Stimulated activated CD8-positive, alpha-beta memory T cell treated with anti-CD3 and anti-CD28 coated beads, Interleukin-15, amount 100 ng/mL, for 48 hours (primary cell): ENCODE results near the gene GRK5.

Experiments used
- DNase-seq, 2 donors: peaks; one replicate each; pipeline ENCODE4 v3.0.0-alpha.2; 2020; ENCODE audit warnings: low read depth in 2 of 2

Gene GRK5

DNA sequence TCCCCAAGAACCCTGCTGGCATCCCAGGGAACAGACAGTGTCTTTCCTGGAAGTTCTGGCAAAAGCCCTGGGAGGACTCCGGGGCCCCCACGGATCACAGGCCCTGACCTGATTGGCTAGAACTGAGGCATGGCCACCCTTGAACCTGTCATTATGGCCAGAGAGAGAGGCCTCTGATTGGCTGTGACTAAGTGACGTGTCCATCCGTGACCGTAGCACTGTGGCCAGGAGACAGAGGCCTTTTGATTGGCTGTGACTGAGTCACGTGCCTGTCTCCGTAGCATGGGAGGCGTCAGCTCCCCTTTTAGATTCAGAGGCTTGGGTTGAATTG, 171.3 kb downstream of the GRK5 start:
- DNase-seq: no peak

DNA sequence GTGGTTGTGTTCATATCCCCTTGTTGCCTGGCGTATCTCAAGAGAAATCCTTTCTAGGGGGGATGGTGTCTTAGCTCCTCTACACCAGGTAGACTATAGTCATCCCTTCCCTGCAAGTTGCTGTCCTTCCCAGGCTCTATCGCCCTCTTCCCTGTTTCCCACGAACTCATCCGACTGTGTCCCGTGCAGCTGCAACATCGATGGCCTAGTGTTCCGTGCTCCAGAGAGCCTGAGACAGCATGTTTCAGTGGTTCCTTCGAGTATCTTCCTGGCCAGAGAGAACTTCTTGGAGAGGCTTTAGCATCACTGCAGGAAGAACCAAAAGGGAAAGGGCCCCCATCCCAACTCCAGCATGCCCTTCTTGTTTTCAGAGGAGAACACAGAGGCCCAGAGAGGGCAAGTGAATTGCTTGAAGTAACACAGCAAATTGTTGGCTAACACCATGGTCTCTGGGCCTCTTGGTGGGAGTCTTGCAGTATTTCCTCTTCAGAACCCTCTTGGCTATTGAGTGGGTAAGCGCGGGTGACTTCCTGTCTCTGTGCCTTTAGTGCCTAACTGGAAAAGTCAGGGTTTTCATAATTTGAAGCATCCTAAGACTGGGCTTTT, 172.2 kb downstream of the GRK5 start:
- no peak for DNase-seq

DNA sequence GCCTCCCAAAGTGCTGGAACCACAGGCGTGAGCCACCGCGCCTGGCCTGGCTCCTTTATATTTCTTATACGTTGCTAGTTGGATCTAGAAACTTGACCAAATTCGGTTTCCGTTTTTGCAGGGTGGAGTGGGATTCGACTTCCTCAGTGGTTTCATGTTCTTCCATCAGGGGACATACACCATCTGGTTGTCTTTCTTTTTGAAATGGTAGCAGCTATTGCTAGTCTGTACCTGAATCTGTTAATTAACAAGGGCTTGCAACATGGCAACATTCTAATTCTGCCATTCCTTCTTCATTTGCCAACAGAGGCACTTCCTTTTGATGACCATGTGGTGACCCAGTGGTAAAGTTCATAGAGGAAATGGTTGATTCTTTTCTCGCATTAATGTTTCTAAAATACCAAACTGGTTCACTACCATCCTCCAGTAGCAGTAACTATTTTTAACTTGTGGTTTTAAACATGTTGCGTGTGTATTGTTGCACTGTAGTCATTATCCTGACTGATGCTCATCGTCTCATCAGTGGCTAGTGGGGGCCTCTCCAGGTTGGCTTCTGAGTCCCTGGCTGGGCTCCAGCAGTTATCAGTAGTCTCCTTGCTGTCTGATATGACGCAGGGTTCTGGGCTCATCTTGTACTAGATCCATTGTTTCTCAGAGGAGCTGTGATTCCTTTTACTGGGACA, 175.9 kb downstream of the GRK5 start:
- no peak for DNase-seq

DNA sequence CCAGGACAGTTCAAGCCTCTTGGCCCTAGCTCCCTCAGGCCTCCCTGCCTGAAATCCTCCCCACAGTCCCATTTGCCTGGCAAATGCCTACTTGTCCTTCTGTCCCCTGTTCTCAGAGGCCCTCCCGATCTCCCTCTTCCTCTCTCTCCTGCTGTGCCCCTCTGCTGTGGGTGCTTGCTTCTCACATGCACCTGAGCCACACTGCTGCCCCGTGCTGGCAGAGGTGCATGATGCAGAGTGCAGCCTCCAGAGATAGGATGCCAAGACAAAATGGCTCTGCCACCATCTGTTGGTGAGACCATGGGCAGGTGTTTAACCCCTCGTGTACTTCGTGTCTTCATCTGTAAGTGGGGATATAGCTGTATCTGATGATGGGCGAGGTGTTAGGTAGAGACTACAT, 176.8 kb downstream of the GRK5 start:
- DNase-seq: no peak

DNA sequence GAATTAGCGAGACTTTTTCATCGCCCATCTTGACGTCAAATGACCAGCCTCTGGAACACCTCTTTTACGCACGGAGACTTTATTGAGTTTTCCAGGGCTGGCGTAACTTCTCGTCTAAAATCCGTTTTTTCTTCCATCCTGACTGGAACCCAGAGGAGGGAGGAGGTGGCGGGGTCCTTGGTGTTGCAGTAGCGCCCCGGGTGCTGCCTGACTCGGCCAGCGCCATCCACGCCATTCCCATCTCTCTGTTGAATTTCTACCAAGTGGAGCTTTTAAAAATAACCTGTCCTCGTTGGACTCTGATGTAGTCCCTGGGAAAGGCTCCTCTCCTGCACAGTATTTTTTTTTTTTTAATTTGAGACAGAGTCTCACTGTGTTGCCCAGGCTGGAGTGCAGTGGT, 179.3 kb downstream of the GRK5 start:
- no peak for DNase-seq

DNA sequence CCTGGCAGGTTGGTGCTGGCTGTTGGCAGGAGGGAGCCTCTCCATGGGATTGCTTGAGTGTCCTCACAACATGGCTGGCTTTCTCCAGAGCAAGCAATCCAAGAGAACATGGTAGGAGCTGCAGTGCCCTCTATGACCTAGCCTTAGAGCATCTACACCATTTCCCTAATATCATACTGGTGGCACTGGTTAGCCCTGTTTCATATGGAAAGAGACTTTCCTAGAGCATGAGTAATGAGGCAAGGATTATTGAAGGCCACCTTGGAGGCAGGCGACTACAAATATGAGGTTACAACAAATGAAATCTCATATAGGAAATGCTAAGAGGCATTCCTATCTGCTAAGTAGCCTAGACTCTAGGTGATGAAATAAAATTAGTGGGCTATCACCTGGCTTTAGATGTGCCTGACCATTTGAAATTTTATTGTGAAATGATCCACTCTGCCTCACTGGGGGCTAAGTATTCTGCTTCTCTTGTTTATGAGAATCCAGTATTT, 181.5 kb downstream of the GRK5 start:
- no peak for DNase-seq

DNA sequence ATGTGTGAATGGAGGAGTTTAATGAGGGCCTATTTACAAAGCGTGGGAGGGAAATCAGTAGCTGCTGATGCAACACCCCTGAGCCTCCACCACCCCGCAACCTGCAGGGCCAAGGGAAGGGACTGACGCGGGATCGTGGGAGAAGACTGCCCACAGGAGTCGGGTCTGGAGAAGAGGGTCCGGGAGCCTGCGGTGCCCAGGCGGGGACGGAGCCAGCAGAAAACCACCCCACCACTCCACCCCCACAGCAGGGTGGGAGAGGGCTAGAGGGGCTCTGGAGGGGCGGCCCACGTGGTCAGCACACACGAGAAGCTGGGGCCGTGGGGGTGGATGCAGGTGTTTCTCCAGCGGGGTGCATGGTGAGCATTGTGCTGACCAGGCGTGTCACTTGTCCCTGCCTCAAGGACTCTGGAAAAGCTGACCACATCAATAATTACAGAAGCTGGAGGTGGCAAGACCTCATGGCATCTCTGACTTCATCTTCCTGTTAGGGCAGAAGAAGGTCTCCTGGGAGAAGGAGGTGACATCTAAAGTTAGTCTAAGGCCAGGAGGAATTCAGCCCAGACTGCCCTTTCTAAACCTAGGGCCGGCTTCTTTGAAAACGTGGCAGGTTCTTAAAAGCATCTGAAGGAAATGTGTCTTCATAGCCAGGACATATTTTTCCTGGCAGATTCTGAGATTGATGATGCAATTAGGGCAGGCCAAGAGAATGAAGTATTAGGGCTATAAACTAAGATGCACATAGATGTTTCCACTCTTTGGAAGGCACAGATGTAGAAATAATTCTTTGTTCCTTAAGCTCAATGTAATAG, 184.3 kb downstream of the GRK5 start:
- DNase-seq: no peak

DNA sequence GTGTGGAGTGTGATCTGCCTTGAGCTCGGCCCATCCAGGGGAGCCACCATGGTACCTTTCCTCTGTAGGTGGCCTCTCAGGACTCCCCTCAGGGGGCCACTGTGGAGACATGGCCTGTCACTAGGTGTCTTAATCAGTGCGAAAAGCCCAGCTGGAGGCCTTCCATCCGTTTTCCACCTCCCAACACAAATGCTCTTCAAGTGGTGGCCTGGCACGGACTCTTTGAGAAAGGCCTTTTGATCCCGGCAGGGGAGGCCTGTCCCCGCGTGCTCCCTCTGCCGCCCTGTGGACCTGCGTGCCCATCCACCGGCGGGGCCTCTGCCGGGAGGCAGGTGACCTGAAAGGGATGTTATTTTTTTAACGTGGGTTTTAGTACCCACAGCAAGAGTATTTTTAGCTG, 185.6 kb downstream of the GRK5 start:
- DNase-seq: no peak

DNA sequence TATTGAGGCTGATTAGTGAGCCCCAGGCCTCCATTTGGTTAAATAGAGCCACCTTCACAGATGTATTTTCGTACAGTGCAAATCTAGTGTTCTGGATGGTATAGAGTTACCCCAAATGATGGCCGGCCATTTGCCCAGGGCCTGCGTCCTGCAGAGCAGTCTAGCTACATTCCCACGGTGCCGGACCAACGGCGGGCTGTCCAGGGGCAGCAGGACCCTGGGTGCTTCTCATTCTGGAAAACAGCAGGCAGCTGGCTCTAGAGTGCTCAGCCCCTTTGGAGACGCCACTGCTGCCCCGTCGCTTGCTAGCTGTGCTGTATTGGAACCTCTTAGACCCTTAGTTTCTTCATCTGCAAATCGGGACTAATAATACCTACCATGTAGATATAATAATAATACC, 186.1 kb downstream of the GRK5 start:
- no peak for DNase-seq

DNA sequence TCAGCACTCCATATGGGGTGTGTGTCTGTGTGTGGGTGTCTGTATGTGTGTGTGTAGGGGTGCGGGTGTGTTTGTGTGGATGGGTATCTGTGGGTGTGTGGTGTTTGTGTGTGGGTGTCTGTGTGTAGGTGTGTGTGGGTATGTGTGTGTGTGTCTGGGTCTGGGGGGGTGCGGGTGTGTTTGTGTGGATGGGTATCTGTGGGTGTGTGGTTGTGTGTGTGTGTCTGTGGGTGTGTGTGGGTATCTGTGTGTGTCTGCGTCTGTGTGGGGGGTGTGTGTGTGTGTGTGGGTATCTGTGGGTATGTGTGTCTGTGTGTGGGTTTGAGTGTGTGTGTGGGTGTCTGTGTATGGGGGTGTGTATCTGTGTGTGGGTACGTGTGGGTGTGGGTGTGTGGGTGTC, 186.5 kb downstream of the GRK5 start:
- no peak for DNase-seq

DNA sequence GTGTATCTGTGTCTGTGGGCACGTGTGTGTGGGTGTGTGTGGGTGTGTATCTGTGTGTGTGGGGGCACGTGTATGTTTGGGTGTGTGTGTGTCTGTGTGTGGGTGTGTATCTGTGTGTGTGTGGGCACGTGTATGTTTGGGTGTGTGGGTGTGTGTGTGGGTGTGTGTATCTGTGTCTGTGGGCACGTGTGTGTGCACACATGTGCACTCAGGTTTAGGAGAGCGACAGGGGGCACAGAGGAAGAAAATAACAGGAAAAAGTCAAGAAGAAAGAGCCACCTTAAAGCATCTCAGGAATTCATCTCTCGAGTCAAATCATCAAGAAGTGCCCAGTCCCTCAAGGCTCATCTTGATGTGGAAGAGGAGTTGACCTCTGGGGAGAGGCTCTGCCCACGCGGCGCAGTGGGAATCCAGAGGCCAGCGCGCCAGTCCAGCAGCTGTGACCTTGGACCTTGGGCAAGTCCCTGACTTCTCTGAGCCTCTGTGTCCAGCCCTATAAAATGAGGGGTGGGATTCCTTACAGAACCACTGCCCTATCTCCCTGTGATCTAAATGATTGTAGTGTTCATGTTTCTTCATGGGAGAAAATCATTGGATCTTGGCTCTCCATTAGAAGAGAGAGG, 187.4 kb downstream of the GRK5 start:
- no peak for DNase-seq

DNA sequence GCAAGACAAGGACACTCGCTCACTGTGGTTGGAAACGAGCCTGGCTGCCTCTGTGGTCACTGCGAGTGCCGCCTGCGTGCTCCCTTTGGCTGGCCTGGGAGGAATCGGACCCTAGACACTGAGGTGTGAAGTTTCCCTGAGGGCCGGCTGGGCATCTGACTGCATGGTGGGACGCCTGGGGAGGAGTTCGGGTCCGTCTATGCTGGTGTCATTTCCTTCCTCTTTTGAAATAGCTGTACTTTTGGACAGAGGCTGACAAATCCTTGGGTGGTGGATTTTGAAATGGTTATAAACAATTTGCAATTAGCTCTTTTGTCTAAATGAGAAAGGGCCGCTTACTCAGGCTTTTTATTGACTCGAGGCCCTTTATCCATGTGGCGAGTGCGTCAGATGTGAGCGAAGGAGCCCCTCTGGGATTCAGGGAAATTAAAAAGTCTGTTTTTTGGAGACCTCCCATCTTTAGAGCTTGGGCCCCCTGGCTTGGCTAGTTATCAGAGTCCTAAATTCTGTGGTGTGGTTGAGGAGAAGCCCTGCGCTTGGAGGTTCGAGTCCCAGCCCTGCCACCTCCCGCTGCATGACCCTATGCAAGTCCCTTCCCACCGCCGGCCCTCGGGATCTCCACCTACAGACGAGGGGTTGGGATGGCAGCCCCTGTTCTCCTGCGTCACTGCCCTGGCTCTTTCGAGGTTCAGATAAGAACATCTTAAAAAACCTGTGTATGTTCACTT, 188.1 kb downstream of the GRK5 start:
- DNase-seq: no peak

DNA sequence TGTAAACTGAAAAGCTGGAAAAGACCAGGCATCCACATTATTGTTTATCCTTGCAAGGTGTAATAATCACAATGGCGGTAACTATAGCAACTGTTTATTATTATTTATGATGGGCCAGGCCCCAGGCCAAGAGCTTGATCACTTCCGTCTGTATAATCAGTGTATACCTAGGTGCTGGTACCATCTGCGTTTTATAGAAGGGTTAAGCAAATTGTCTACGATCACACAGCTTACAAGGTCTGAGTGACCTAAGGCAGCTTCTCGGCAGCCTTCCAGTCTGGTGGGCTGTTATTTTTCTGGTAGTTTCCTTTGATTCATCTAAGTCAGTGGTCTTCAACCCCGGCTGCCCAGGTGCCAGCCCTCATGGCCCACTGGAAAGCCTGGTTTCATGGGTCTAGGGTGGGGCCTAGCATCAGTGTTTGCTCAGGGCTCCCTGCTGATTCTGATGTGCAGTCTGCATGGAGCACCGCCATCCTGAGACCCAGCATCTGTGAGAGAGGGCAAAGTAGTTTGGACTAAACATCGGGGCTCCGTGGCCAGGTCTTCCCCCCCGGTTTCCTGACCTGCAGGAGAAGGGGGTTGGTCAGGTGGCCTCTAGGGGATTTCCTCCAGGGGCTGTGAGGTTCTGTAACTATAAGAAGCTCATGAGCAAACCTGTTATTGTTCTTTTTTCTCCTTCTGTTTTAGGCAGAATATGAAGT, 188.8 kb downstream of the GRK5 start:
- DNase-seq: no peak

DNA sequence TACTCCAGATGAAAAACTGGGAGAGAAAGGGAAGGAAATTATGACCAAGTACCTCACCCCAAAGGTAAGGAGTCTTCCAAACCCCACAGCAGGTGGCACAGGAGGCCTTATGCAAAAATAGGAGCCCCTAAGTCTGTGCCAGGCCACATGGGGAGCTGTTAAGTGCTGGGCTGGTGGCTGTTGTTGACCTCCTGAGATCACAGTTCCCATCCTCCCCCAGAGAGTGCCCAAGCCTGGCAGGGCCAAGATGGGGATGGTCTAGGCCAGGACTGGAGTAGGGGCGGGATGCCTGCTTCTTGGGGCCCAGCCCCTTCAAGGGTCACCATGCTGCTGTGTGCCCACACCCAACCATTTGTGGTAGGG, 189.3 kb downstream of the GRK5 start:
- no peak for DNase-seq

DNA sequence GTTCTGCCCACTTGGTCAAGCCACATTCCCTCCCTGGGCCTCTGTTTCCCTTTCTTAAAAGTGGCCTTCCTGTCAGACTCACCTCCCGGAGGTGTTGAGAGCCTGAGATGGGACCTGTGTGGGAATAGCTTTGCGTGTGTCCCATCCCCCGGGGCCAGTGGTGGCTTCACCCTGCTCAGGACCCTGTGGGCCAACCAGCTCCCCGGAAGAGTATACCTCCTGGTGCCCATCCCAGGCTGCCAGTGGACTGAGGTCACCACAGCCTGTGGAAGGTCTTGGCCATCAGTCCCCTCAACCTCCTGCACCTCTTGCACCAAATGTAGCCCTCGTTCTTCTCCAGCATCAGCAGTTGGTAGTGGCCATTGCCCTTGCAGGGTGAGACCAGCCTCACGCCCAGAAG, 190.0 kb downstream of the GRK5 start:
- DNase-seq: no peak

DNA sequence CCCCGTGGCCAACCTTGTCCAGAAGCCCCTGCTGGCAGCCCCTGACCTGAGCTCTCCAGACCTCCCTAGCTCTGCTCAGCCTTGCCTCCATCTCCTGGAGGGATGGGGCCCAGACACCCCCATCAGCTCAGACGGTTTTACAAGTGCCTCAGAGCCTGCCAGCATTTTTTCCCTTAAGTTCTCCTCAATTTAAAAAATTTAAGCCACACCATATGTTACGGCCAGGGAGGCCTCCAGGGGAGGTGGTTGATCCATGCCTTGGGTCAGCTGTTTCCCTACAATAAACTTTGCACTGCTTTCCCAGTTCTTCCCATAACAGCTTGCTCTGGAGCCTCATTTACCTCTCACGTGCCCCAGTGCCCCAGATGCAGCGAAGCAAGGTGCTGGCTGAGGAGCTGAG, 191.6 kb downstream of the GRK5 start:
- no peak for DNase-seq

DNA sequence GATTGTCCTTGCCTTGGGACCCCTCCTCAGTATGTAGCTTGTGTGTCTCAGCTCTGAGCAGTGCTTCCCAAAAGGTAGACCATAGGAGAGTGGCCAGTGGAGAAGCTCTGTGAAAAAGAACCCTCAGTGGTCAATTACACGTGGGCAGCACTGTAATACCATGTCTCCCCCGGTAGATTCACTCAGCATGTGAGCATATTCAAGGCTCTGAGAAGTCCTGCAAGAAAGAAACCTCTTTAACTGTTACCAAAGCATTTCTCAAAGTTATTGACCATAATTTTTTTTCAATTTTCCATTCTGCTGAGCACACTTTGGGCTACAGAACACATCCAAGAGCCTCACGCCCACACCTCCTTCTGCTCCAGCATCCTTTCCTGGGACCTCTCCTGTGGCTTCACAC, 192.1 kb downstream of the GRK5 start:
- DNase-seq: no peak

DNA sequence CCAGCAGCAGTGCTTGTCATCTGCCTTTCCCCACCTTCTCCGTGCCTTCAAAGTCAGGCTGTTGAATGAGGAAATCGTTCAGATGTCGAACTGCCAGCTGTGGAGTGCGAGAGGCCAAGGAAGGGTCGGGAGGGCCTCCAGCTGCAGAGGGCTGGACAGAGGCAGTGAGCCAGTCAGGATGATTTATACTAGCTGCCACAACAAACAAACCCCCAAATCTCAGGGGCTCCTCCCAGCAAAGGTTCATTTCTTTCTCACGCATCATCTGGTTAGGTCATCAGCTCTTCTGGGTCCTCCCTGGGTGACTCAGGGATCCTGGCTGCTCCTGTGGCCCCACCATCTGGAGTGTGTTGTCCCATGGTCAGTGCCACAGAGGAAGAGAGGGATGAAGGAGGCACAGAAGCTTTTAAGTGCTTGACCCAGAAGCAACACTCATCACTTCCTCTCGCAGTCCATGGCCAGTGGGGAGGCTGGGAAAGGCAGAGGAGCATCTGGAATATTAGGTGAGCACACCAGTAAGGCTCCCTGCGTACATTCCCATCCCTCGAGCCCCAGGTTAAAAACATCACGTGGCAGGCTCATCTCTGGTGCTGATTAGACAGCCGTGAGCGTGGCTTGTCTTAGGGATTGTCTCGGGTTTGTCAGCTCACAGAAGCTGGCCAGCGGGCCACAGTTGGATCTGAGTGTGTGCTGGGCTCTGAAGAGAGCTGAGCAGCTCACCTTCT, 194.5 kb downstream of the GRK5 start:
- no peak for DNase-seq

DNA sequence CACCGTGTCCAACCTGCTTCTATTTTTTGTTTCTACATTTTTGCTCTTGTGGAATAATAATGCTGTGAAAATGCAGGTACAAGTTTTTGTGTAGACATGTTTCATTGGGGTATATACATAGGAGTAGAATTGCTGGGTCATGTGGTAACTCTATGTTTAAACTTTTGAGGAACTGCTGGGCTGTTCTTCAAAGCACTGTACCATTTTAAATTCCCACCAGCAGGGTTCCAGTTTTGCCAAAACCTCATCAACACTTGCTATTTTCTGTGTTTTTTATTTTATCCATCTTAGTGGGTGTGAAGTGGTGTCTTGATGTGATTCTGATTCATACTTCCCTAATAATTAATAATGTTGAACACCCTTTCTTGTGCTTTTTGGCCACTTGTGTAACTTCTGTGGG, 196.6 kb downstream of the GRK5 start:
- DNase-seq: no peak

DNA sequence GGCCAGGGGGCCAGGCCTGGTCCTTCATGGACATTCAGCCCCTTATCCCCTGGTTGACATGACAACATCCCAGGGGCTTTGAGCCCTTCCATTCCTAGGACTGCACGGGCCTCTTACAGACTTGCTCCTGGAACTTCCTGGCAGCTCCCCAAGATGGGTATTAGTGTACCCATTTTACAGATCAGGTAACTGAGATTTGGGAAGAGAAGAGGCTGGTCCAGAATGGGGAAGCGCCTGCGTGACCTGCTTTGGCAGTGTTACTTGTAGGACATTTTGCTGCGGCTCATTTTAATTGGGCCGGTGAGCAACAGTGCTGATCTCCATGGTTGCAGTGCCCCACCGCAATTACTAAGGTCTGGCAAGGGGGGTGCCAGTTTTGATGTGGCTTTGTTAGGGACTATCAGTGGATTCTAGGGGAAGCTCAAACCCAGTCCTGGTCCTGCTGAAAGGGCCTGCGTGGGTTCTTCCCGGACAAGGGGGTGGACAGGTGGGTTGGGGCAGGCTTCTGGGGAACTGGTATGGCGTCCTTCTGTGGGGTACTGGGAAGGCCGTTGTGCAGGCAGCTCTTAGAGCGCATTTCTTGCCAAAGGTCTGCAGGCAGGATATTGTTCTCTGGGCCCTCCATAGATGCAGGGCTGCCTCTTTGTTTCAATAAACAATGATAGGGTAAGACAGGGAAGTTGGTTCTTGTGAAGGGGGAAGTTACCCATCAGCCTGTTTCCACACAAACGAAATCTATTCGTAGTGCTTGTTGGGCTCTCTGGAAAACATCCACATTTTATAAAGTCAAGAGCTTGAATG, 197.5 kb downstream of the GRK5 start:
- no peak for DNase-seq
